ENCODE measurements around the gene MTHFD2L. TPM values are rescaled to one million over a fixed set of nuclear protein-coding genes. Genes with fewer than 3 reads are reported as not detected.

The MTHFD2L gene
- total RNA-seq, 1 experiment from 2014 or later = 11.6 TPM

GRCh38 chr4:74263551-74263950 is 105.6 kb downstream of the MTHFD2L start:
- TF ChIP-seq CTCF (IDR thresholded peaks at IDR 0.05; ENCODE audit: insufficient read depth in 1 of 2, low read depth in 1 of 2, low read length in 1 of 2, severe bottlenecking in 1 of 2, unreplicated experiment in 1 of 2) = no peak
- no peak for DNase-seq
- POLR2A ChIA-PET = no interaction called here
- H3K4me1 ChIP-seq = no peaks in the 10 kb centered on the region
- H3K9me3 ChIP-seq = no peaks in the 10 kb centered on the region
- H3K36me3 ChIP-seq (ENCODE audit: control insufficient read depth, insufficient read depth, low read length) = no peaks in the 10 kb centered on the region
- BruUV-seq (replicated peaks) = no TSS peak
- no peak overlapping the region for H3K27ac Mint-ChIP-seq (ENCODE audit: unreplicated experiment)
- H3K4me3 ChIP-seq (ENCODE audit: low read depth, low read length) = no peak overlapping the region
- CTCF ChIA-PET = no interaction called here
- intact Hi-C loops (cut with micrococcal nuclease; ENCODE audit: unreplicated experiment) = no loop called here
- no peaks in the 10 kb centered on the region for H3K36me3 Mint-ChIP-seq (ENCODE audit: insufficient read depth, unreplicated experiment)
- H3K4me1 Mint-ChIP-seq (ENCODE audit: low read depth, unreplicated experiment) = no peaks in the 10 kb centered on the region
- no peak overlapping the region for H3K4me3 Mint-ChIP-seq (ENCODE audit: unreplicated experiment)
- H3K27me3 Mint-ChIP-seq (ENCODE audit: insufficient read depth, unreplicated experiment) = peaks cover 2% of the 10 kb centered on the region
- H3K9me3 Mint-ChIP-seq (ENCODE audit: unreplicated experiment) = no peaks in the 10 kb centered on the region
- H3K27me3 ChIP-seq (replicated peaks; ENCODE audit: control insufficient read depth, insufficient read depth, low read length) = no peaks in the 10 kb centered on the region

GRCh38 chr4:74266081-74266480 is 108.2 kb downstream of the MTHFD2L start:
- H3K4me1 Mint-ChIP-seq (ENCODE audit: low read depth, unreplicated experiment) = no peaks in the 10 kb centered on the region
- Histone ChIP-seq H3K27me3 (replicated peaks; ENCODE audit: control insufficient read depth, insufficient read depth, low read length) (no peaks in the 10 kb centered on the region), H3K4me3 (ENCODE audit: low read depth, low read length) (no peak overlapping the region), H3K36me3 (ENCODE audit: control insufficient read depth, insufficient read depth, low read length) (no peaks in the 10 kb centered on the region), H3K4me1 (no peaks in the 10 kb centered on the region), H3K9me3 (no peaks in the 10 kb centered on the region)
- TF ChIP-seq CTCF (IDR thresholded peaks at IDR 0.05; ENCODE audit: insufficient read depth in 1 of 2, low read depth in 1 of 2, low read length in 1 of 2, severe bottlenecking in 1 of 2, unreplicated experiment in 1 of 2) = no peak
- no peak for DNase-seq
- no TSS peak for BruUV-seq (replicated peaks)
- POLR2A ChIA-PET = no interaction called here
- H3K36me3 Mint-ChIP-seq (ENCODE audit: insufficient read depth, unreplicated experiment) = no peaks in the 10 kb centered on the region
- H3K27ac Mint-ChIP-seq (ENCODE audit: unreplicated experiment) = no peak overlapping the region
- H3K27me3 Mint-ChIP-seq (ENCODE audit: insufficient read depth, unreplicated experiment) = peaks cover 2% of the 10 kb centered on the region
- no peaks in the 10 kb centered on the region for H3K9me3 Mint-ChIP-seq (ENCODE audit: unreplicated experiment)
- no peak overlapping the region for H3K4me3 Mint-ChIP-seq (ENCODE audit: unreplicated experiment)
- intact Hi-C loops (cut with micrococcal nuclease; ENCODE audit: unreplicated experiment) = no loop called here
- CTCF ChIA-PET = no interaction called here

DNA sequence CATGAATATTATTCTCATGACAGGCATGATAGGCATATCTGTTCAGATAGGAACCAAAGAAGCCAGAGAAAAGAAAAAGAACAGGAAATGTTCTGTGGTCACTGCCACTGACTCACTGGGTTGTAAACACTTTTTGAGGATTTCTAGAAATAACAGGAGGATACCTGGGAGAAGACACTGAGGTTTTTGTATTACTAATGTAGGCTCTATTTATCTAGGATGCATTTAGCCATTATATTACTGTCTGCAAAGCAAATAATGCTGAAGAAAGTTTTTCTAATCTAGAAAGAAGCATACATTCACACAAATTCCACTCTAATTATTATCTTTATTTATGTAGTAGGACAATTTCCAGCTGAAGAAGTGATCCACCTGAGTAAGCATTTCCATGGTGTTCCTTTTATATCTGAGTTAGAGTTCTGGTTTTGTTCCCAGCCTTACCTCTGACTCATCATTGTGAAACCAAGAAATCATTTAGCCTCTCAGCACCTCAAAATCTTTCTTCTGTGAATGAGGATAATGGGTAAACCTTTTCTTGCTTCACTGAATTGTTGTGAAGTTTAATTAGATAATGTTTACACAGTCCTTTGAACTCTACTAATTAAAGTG is 110.2 kb downstream of the MTHFD2L start:
- ChIA-PET POLR2A (no interaction called here), CTCF (no interaction called here)
- H3K4me1 ChIP-seq = no peaks in the 10 kb centered on the region
- H3K4me3 ChIP-seq (ENCODE audit: low read depth, low read length) = no peak overlapping the region
- H3K9me3 ChIP-seq = no peaks in the 10 kb centered on the region
- BruUV-seq (replicated peaks) = no TSS peak
- no peaks in the 10 kb centered on the region for H3K36me3 ChIP-seq (ENCODE audit: control insufficient read depth, insufficient read depth, low read length)
- intact Hi-C loops (cut with micrococcal nuclease; ENCODE audit: unreplicated experiment) = no loop called here
- Mint-ChIP-seq H3K9me3 (ENCODE audit: unreplicated experiment) (no peaks in the 10 kb centered on the region), H3K4me3 (ENCODE audit: unreplicated experiment) (no peak overlapping the region), H3K4me1 (ENCODE audit: low read depth, unreplicated experiment) (no peaks in the 10 kb centered on the region), H3K27me3 (ENCODE audit: insufficient read depth, unreplicated experiment) (no peaks in the 10 kb centered on the region), H3K36me3 (ENCODE audit: insufficient read depth, unreplicated experiment) (no peaks in the 10 kb centered on the region), H3K27ac (ENCODE audit: unreplicated experiment) (no peak overlapping the region)
- no peaks in the 10 kb centered on the region for H3K27me3 ChIP-seq (replicated peaks; ENCODE audit: control insufficient read depth, insufficient read depth, low read length)
- DNase-seq = no peak
- no peak for TF ChIP-seq CTCF (IDR thresholded peaks at IDR 0.05; ENCODE audit: insufficient read depth in 1 of 2, low read depth in 1 of 2, low read length in 1 of 2, severe bottlenecking in 1 of 2, unreplicated experiment in 1 of 2)
